GM21528 (cell line): Measurements from ENCODE around the gene NPHP4.
"Not testable (repeated sequence)": the region's sequence is repeated elsewhere in the genome, so short reads cannot be mapped to it uniquely, and the experiment has no call there.

Source experiments
- ATAC-seq: cut with Tn5 transposase; IDR thresholded peaks from one replicate; pipeline ENCODE4 v1.9.1; 2021; ENCODE audit warnings: mild to moderate bottlenecking, moderate library complexity; ENCODE audit not compliant: unreplicated experiment, low FRiP score

Gene NPHP4

DNA sequence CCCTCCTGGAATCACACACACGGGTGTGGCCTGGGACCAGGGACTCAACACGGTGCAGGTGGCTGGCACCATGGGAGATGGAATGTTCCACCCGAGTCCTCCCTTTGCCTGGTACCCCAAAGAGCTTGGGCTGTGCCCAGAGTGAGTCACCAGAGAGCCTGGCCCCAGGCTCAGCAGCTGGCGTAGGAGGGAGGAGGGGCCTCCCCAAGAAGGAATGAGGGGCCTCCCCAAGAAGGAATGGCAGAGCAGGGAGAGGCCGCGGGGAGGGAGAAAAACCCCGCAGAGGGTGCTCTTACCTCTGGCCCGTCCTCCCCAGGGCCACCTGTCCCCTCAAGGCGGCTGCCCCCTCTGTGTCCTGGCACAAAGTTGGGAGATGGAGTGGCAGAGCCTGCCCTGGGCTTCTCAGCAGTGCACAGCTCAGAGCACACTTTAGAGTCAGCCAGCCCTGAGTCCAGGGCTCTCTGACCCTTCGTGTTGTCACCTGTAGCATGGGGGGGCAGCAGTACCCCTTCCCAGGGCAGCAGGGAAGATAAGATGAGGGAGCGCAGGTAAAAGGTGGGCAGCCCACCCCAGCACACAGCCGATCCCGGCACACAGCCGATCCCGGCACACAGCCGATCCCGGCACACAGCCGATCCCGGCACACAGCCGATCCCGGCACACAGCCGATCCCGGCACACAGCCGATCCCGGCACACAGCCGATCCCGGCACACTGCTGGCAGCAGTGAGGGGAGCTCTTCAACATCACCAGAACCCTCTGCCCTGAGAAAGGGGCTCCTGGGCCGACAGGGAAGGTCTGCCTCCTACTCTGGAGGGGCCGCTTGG lies 33.3 kb upstream of the NPHP4 start:
- no peak for ATAC-seq

DNA sequence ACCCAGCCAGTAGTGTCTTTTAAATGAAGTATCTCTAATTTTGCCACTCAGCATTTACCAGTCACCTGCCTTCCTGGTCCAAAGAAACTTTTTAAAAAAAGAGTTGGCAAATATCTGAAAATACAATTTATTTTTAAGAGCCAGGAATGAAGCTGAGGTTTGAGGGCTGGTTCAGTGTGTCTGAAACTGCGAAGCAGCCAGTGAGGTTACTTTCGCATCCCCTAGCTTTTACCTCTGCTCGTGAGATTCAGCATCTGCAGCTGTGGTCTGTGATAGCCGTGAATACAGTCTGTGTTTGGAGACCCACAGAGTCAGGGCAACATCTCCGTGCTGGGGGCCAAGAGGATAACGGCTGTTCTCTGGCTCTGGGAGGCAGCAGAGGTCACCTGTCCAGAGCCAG lies 32.2 kb upstream of the NPHP4 start:
- no peak for ATAC-seq

DNA sequence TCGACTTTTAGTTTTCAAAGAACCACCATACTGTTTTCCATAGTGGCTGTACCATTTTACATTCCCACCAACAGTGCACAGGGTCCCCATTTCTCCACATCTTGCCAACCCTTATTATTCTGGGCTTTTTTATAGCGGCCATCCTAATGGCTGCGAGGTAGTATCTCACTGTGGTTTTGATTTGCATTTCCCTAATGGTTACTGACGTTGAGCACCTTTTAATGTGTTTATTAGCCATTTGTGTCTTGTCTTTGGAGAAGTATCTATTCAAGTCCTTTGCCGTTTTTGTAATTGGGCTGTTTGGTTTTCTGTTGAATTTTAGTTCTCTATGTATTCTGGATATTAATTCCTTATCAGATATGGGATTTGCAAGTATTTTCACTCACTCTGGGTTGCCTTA lies 31.1 kb upstream of the NPHP4 start:
- no peak for ATAC-seq

DNA sequence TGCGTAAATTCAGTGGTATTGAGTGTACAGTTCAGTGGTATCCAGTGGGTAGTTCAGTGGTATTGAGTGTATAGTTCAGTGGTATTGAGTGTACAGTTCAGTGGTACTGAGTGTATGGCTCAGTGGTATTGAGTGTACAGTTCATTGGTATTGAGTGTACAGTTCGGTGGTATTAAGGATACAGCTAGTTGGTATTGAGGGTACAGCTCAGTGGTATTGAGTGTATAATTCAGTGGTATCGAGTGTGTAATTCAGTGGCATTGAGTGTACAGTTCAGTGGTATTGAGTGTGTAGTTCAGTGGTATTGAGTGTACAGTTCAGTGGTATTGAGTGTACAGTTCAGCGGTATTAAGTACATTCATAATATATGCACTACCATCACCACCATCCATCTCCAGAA lies 30.0 kb upstream of the NPHP4 start:
- no peak for ATAC-seq

DNA sequence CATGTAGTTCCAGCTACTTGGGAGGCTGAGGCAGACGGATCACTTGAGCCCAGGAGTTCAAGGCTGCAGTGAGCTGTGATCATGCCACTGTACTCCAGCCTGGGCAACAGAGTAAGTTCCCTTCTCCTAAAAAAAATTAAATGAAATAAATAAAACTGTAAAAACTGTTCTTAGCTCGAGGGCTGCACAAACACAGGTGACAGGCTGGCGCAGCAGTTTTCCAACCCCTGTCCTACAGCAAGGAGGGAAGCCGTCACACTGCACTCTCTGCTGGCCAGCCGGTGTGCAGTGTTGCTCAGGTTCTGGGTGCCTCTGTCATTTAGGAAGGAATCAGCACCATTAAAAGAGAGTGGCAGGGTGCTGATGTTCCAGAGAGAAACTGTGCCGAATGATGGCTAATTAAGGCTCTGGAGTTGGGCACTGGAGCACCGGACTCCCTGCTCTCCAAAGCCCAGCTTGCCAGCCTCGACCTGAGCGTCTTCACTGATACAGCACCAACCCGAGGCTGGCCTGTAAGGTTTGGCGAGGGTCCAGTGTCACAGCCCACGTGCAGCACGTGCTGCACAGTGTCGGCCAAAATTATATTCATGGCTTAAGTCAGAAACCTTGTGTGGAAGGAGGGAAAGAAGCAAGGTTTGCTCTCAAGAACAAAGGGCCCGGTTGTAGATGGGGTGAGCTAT lies 27.1 kb upstream of the NPHP4 start:
- no peak for ATAC-seq

DNA sequence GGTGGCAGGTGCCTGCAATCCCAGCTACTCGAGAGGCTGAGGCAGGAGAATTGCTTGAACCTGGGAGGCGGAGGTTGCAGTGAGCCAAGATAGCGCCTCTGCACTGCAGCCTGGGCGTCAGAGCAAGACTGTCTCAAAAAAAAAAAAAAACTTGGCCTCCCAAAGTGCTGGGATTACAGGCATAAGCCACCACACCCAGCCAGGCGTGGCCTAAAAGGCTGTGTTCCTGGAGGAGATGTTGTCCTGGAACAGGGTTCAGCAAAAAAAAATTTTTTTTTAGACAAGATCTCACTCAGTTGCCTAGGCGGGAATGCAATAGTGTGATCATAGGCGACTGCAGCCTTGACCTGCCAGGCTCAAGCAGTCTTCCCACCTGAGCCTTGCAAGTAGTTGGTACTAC lies 25.4 kb upstream of the NPHP4 start:
- ATAC-seq, result not testable (repeated sequence)

DNA sequence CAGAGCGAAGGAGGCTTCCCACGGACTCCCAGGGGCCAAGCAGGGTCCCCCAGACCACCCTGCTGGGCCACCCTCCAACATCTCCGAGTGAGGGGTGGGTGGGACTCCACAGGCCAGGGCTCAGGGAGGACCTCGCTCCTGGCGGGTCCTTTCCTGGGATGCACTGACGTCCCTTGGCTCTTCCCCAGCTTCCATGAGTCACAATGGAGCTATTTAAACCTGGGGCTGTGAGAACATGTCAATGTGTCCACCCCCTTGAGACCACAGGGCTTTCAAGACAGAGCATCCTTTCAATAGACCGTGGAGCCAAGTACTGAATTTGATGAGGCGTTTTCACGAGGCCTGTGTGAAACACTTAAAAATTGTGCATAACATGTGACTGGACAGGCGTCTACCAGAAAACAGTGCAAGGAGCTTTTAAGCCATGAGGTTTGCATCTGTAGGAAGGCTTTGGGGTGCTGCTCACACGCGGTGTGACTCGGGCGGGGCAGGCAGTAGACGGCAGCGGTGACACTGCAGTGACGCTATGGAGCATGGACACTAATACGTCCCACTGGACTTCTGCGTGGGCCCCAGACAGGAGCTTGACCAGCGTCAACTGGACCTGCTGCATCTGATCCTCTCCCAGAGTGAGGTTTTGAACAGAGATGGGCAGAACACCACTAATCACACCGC lies 24.1 kb upstream of the NPHP4 start:
- no peak for ATAC-seq

DNA sequence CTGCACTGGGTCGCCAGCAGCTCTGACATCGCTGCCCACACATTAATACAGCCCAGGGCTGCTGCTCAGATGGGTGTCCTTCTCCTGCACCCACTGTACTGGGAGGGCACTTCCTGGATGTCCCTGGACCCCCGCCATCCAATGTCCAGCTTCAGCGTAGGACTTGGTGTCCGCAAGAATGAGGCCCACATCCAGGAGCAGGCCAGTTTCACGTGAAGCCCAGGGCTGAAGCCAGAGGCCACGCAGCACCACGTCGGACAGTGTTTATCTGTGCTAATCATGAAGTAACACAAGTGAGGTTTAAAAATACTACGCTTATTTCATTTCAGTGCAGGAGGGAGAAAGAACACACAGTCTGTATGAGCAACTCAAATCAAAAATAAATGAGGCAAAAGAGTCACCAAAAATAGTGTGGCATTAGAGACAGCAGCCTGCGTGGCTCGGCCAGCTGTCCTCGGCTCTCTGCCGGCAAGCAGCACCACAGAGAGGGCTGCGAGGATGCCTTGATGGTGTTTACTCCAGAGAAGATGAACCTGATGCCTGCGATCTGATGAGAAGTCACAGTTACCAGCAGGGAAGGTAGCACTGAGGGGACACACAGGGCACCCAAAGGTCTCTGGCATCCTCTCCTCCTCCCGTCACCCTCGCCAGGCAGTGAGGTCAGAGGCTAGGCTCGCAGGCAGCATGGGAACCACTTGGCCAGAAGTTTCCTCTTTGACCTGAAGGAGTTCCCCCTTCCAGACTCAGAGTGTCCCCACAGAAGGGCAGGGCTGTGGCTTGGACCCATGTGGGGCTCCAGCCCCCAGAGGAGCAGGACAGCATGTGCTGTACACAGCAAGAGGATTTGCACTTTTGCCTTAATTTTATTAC lies 22.1 kb upstream of the NPHP4 start:
- no peak for ATAC-seq

DNA sequence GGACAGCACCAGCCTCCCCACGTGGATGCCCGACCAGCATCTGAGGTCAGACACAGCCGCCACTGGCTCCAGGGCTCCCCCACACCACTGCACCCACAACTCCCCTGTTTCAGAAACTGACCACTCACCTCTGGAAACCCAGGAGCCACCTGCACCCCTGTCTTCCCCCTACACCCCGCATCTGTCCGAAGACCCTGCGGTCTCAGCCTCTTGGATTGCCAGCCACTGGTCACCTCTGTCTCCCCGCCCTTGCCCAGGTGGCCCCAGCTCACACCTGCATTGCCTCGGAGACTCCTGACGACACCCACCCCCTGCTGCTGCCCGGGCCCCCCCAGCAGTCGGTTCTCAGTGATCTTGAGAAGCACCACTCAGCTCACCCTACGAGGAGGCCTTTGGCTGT lies 21.3 kb upstream of the NPHP4 start:
- ATAC-seq, result no peak

DNA sequence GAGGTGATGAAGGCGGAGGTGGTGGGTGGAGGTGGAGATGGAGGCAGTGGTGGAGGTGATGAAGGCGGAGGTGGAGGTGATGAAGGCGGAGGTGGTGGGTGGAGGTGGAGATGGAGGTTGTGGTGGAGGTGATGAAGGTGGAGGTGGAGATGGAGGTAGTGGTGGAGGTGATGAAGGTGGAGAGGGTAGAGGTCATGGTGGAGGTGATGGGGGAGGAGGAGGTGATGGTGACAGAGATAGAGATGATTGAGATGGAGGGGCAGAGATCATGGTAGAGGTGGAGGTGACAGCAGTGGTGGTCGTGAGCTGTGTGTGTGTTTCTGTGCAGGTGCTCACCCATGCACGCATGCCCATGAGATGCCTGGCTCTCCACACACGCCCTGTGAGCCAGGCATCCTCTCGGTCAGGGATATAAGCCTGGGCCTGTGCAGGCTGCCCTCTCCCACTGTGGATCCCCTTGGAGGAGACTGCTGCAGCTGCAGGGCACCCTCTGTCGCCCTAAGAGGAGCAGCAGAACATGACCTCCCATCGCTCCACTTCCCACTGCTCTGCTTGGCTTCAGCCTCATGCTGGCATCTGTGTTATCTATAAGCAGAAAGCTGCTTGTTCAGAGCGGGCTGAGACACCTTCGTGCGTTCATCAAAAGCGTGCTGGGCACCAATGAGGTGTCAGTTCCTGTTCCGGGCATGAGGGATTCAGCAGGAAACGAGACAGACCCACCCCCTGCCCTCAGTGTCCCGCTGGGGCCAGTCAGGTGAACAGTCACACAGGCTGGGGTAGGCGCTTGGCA lies 20.5 kb upstream of the NPHP4 start:
- no peak for ATAC-seq

DNA sequence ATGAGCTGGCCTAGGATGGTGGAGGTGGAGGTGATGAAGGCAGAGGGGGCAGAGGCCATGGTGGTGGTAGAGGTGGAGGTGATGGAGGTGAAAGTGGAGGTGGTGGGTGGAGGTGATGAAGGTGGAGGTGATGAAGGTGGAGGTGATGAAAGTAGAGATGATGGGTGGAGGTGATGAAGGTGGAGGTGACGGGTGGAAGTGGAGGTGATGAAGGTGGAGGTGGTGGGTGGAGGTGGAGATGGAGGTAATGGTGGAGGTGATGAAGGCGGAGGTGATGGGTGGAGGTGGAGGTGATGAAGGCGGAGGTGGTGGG lies 19.7 kb upstream of the NPHP4 start:
- ATAC-seq, result no peak

DNA sequence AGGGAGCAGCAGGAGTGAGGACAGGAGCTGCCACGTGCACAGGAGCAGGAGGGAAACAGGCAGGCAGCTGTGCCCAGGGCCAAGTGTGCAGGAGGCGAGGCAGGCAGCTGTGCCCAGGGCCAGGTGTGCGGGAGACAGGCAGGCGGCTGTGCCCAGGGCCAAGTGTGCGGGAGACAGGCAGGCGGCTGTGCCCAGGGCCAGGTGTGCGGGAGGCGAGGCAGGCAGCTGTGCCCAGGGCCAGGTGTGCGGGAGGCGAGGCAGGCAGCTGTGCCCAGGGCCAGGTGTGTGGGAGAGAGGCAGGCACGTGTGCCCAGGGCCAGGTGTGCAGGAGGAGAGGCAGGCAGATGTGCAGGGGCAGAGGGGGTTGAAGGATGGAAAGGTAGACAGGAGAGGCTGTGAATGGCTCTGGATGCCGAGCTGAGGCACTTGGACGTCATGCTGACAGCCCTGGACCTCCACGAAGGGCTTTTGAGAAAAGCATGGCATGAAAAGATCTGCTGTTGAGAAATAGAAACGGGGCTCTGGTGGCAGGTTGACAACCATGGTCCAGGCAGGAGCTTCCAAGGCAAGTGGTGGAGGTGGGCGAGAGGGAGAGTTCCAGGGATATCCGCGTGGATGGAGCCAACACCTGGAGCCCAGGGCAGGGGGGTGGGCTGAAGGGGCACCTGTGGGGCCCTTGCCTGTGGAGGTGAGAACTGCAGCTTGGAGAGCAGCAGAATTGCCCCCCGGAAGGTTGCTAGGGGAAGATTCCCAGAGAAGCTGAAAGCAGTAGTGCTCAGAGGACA lies 19.1 kb upstream of the NPHP4 start:
- ATAC-seq, result no peak

DNA sequence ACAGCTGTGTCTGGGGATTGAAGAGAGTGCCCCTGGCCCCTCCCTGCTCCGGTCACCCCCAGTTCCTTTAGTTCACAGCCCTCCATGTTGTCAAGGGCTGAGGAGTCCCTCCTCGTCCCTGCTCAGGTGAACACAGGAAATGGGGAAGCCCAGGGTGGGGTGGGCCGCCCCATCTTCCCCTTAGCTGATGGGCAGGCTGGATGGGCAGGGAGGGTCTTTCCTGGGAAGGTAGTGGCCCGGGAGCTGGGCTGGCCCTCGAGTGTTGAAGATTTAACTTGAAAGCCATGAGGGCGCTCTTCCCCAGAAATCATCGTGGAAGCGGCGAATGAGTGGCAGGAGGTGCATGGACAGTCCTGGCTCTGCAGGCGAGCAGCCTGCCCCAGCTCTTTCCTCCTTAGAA lies 18.3 kb upstream of the NPHP4 start:
- no peak for ATAC-seq

DNA sequence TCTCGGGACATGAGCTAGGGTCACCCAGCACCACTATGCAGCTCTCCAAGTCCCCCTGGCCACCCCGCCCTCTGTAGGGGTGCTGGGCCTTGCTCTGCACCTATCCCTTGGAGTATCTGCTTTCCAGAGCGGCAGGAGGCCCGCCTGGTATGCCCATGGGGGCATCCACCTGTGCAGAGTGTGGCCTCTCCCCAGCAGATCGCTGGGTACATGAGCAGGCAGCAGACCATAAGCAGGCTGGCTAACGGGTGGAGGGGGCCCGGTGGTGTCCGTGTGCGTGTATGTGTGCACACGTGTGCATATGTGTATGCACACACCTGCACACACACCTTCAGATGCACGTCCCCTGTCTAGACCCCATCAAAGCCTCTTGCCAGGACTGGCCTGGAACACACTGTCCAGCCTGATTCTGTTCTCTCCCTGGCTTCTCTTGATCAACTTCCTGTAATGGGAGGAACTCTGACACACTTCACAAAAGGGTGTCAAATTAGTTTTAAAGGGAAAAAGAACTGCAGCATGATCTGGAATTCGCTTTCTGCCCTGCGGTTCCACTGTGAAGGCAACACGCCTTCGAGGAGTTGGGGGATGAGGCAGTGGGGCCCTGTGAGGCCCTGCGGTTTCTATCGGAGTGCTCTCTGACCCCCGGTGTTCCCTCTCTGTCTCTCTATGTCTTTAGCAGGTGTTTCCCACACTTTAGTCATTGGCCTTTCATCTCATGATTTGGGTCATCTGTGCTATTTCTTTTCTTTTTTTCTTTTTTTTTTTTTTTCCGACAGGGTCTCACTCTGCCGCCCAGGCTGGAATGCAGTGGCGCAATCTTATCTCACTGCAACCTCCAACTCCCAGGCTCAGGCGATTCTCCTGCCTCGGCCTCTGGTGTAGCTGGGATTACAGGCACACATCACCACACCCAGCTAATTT lies 17.2 kb upstream of the NPHP4 start:
- no peak for ATAC-seq

DNA sequence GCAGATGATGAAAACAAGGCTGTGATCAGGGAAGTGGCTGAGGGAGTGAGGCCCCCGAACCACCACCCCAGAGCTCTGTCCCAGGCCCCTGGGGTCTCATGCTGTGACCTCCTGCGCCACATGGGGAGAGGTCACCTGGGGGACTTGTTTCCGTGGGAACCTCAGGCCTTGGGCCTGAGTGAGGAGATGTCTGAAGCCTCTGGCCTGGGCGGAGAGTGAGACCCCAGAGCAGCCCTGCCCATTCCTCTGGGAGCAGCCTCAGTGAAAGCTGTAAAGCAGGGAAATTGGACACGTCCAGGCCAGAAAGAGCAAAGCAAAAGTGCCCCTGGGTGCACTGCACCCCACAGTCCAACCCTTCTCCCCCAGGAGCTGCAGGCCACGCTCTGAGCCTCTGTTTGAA lies 16.5 kb upstream of the NPHP4 start:
- no peak for ATAC-seq

DNA sequence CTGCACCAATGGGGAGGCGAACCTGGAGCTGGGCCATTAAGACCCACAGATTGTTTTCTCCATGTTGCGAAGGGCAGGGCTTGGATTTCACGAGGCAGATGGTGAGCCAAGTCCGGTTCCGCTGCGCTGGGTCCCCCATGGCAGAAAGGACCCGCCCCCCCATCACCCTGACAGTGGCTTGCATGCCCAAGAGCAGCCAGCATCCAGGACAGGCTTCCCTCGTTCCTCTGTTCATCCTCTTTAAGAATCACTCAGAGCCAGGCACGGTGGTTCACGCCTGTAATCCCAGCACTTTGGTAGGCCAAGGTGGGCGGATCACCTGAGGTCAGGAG lies 15.8 kb upstream of the NPHP4 start:
- no peak for ATAC-seq

DNA sequence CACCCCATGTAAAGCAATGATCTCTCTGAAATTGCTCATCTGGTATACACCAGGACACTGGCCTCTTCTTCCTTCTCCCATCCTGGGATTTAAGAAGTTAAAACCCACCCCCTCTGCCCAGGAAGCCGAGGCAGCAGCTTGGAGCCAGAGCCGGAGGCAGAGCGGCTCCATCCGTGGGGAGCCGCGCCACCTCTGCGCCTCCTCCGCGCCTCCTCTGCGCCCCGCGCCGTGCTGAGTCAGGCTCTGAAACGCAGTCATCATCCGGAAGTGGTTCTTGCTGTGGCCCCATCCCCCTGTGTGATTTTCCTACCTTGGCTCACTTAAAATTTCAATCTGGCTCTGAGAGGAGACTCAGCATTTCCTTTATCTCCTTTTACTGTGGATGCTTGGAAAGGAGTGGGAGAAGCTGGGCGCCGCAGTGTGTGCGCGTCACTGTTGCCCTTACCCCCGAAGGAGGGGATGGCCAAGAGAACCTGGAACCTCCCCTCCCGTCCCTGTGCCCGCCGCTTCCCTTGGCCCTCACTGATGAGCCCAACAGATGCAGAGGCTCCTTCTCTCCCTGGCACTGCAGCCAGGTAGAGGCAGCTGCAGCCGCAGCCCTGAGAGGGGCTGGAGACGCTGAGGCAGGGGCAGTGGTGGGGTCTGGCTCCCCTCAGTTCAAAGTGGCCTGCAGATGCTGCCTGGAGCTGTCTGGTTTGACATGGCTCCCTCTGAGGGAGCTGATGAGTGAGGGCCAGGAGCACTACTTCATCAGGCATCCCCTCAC lies 15.3 kb upstream of the NPHP4 start:
- ATAC-seq, result no peak

DNA sequence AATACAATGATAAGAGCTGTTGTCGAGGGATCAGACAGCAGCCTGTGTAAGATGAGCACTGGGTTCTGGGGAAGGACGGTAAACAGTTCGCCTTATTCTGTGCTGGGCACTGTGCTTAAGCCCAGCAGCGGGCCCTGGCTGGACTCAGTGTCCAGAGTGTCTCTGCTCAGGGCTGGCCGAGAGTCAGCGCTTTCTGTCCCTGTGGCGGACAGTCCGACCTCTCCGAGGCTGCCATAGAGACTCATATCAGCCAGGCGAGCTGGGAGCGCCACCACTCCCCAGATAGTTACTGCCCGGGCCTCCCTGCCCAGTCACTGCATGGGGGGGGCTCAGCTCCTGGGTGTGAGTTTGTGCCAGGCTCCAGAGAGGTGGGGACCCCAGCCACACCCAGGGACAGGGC lies 14.7 kb upstream of the NPHP4 start:
- ATAC-seq, result no peak
